DMS79 (cell line): Measurements from ENCODE around the gene TMEFF1.

Experiments
- DNase-seq: peaks from one replicate; lab custom pipeline; 2025; lab: John Stamatoyannopoulos, UW

TMEFF1 gene

GRCh38 chr9:100619194-100619593, 146.2 kb downstream of the TMEFF1 start:
- no peak for DNase-seq

- DNase-seq: no peak
Measured at GRCh38 chr9:100619665-100620064, 146.7 kb downstream of the TMEFF1 start.

- no peak for DNase-seq
Measured at GRCh38 chr9:100623969-100624368, 151.0 kb downstream of the TMEFF1 start.

GRCh38 chr9:100626949-100627348, 154.0 kb downstream of the TMEFF1 start:
- no peak for DNase-seq
